Liver (tissue), 3 donors: ENCODE measurements around the gene RBMS3.

Experiments used
- CTCF ChIP-seq: fragments of 150-350 bp; IDR thresholded peaks from 2 replicates; pipeline ENCODE4 v1.5.1; 2017; ENCODE audit warnings: improper control_type of control experiment, low read depth, low read length; ENCODE audit not compliant: missing input control
- EGR1 ChIP-seq, 2 donors: IDR thresholded peaks; 2 replicates each; pipeline ENCODE4 v1.6.1; 2016 to 2018; ENCODE audit warnings: antibody characterized with exemption in 2 of 2, low read depth in 2 of 2
- GABPA ChIP-seq, 2 donors: IDR thresholded peaks in 1 of 2; conservative IDR thresholded peaks in 1 of 2; 2 replicates each; pipeline ENCODE4 v1.6.1; 2016; ENCODE audit warnings: antibody characterized with exemption in 2 of 2, mild to moderate bottlenecking in 1 of 2, moderate library complexity in 1 of 2
- NR2F2 ChIP-seq: IDR thresholded peaks from 2 replicates; pipeline ENCODE4 v1.6.1; 2016; ENCODE audit warnings: antibody characterized with exemption
- RAD21 ChIP-seq, 2 donors: IDR thresholded peaks; 2 replicates each; pipeline ENCODE4 v1.6.1; 2016; ENCODE audit warnings: antibody characterized with exemption in 2 of 2, mild to moderate bottlenecking in 2 of 2
- REST ChIP-seq: IDR thresholded peaks from 2 replicates; pipeline ENCODE4 v1.6.1; 2016; ENCODE audit warnings: antibody characterized with exemption, mild to moderate bottlenecking
- TAF1 ChIP-seq: conservative IDR thresholded peaks from 2 replicates; pipeline ENCODE4 v1.6.1; 2016; ENCODE audit warnings: antibody characterized with exemption, mild to moderate bottlenecking
- donor health status: healthy.
- donor health status: healthy.

- no peak for TF ChIP-seq REST
- TF ChIP-seq GABPA (IDR thresholded peaks at IDR 0.05 in 1 of 2, conservative IDR thresholded peaks at IDR 0.05 in 1 of 2): no peak
- TF ChIP-seq TAF1: no peak
- TF ChIP-seq CTCF: no peak
- no peak for TF ChIP-seq NR2F2
- no peak for TF ChIP-seq EGR1 (IDR thresholded peaks at IDR 0.05; ENCODE audit: low read depth in 2 of 2)
- no peak for TF ChIP-seq RAD21 (IDR thresholded peaks at IDR 0.05)
Measured at GRCh38 chr3:29594261-29594660, 313.4 kb downstream of the RBMS3 start.
